Measurements from ENCODE around the gene CYP4F22. TPM values are rescaled to one million over a fixed set of nuclear protein-coding genes. Genes with fewer than 3 reads are reported as not detected.

The CYP4F22 gene
- total and polyA plus RNA-seq, 9 of the 15 experiments (the other 6 are each of a cell fraction or from before 2014, with no cell fraction given): not detected

GRCh38 chr19:15488489-15489226, 19.7 kb upstream of the CYP4F22 start:
- Histone ChIP-seq H3K4me2 (ENCODE audit: insufficient read depth, low read length) (no peak overlapping the region), H3K9ac (ENCODE audit: insufficient read depth in 1 of 2, low read depth in 2 of 2, low read length in 2 of 2) (no peak overlapping the region), H3K79me2 (ENCODE audit: control insufficient read depth, insufficient read depth, low read length) (no peaks in the 10 kb centered on the region), H3K36me3 (ENCODE audit: control insufficient read depth, insufficient read depth, low read length) (no peaks in the 10 kb centered on the region), H4K20me1 (replicated peaks; ENCODE audit: control insufficient read depth, insufficient read depth, low read length) (no peaks in the 10 kb centered on the region), H3K27ac (ENCODE audit: extremely low read depth, low read depth, low read length) (no peak overlapping the region), H3K9me1 (ENCODE audit: control insufficient read depth, insufficient read depth, low read length) (no peaks in the 10 kb centered on the region), H3K9me3 (replicated peaks; ENCODE audit: control insufficient read depth, insufficient read depth, low read depth, low read length) (no peaks in the 10 kb centered on the region), H3K4me1 (replicated peaks in 1 of 2; ENCODE audit: control insufficient read depth in 2 of 2, insufficient read depth in 2 of 2, low read length in 2 of 2) (no peaks in the 10 kb centered on the region), H3K27me3 (ENCODE audit: control insufficient read depth in 2 of 2, insufficient read depth in 2 of 2, low read length in 2 of 2) (0 out of 5 replicates have a peak, but pooled peaks cover 0 to 2% of the 10 kb centered on the region in 2 experiments), H3K4me3 (no peak overlapping the region), H2AFZ (ENCODE audit: low read depth, low read length) (no peak overlapping the region)
- BruUV-seq (replicated peaks): no TSS peak
- 23% methylated on average over 13 of the region's 13 CpGs for WGBS (ENCODE audit: insufficient coverage, low coverage, missing lambda C conversion rate)
- no peak for ATAC-seq
- FAIRE-seq: no peak
- POLR2A ChIA-PET: no interaction called here
- CTCF ChIA-PET (ENCODE audit: low intra/inter-chr PET ratio): no interaction called here
- intact Hi-C loops (cut with micrococcal nuclease): no loop called here
- in situ Hi-C loops (cut with MboI): no loop called here
- no peak for DNase-seq (ENCODE audit: extremely low read depth in 1 of 4, low spot score in 3 of 4)
- TF ChIP-seq BRF1 (IDR thresholded peaks at IDR 0.05; ENCODE audit: borderline replicate concordance, extremely low read depth, insufficient read length): no peak
- no peak for TF ChIP-seq E2F5 (CRISPR knock-in tag; IDR thresholded peaks at IDR 0.05)
- TF ChIP-seq PBX2 (CRISPR knock-in tag; IDR thresholded peaks at IDR 0.05; ENCODE audit: low read depth): no peak
- TF ChIP-seq PBX2 (tag; conservative IDR thresholded peaks at IDR 0.05; ENCODE audit: low read depth): 0 out of 2 replicates have a peak, but pooled peaks have one; percentile 31
- TF ChIP-seq MEIS2 (IDR thresholded peaks at IDR 0.05; ENCODE audit: partially characterized antibody): peak; percentile 28
- TF ChIP-seq GATAD2B (IDR thresholded peaks at IDR 0.05; ENCODE audit: borderline replicate concordance): no peak
- no peak for TF ChIP-seq THAP7 (CRISPR knock-in tag; IDR thresholded peaks at IDR 0.05)
- TF ChIP-seq GATAD2A (IDR thresholded peaks at IDR 0.05): no peak
- TF ChIP-seq RCOR1 (IDR thresholded peaks at IDR 0.05; ENCODE audit: borderline replicate concordance in 1 of 2, low read depth in 2 of 2, low read length in 2 of 2): no peak
- no peak for TF ChIP-seq NFIX (CRISPR knock-in tag; IDR thresholded peaks at IDR 0.05; ENCODE audit: low read depth)
- no peak for TF ChIP-seq USF2 (CRISPR knock-in tag; IDR thresholded peaks at IDR 0.05)
- no peak for TF ChIP-seq LEF1 (IDR thresholded peaks at IDR 0.05)
- TF ChIP-seq PKNOX1 (IDR thresholded peaks at IDR 0.05): no peak
- no peak for TF ChIP-seq HMG20B (CRISPR knock-in tag; IDR thresholded peaks at IDR 0.05)
- TF ChIP-seq BRD9 (IDR thresholded peaks at IDR 0.05; ENCODE audit: low read depth, partially characterized antibody): no peak
- TF ChIP-seq ADNP (tag; IDR thresholded peaks at IDR 0.05): no peak
- TF ChIP-seq HMG20A (CRISPR knock-in tag; conservative IDR thresholded peaks at IDR 0.05): no peak

Measured in K562 (cell line).